HG03354 (cell line): ENCODE data around the gene ASIC4.

Experiments
- ATAC-seq: cut with Tn5 transposase; IDR thresholded peaks from one replicate; pipeline ENCODE4 v1.9.1; 2021; ENCODE audit warnings: mild to moderate bottlenecking; ENCODE audit not compliant: unreplicated experiment, poor library complexity, severe bottlenecking

The ASIC4 gene

DNA sequence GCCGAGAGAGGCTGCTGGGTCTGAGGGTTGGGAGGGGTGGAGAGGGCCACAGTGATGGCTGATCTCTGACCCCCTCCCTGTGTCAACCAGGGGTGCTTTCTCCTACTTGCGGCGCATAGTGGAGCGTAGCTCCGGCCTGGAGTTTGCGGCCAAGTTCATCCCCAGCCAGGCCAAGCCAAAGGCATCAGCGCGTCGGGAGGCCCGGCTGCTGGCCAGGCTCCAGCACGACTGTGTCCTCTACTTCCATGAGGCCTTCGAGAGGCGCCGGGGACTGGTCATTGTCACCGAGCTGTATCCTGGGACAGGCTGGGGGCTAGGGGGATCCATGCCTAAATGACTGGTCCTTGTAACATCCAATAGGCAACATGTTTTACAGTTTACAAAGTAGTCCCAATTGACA lies 36.5 kb upstream of the ASIC4 start:
- ATAC-seq, result no peak

GRCh38 chr2:219478916-219479315 lies 35.4 kb upstream of the ASIC4 start:
- ATAC-seq, result no peak

- ATAC-seq, result no peak
These were observed 34.3 kb upstream of the ASIC4 start for GRCh38 chr2:219480004-219480403.

GRCh38 chr2:219482674-219483405 lies 31.4 kb upstream of the ASIC4 start:
- no peak for ATAC-seq

- ATAC-seq, result no peak
These were observed 30.6 kb upstream of the ASIC4 start for GRCh38 chr2:219483451-219484342.

GRCh38 chr2:219484343-219485200 lies 29.7 kb upstream of the ASIC4 start:
- ATAC-seq, result no peak

DNA sequence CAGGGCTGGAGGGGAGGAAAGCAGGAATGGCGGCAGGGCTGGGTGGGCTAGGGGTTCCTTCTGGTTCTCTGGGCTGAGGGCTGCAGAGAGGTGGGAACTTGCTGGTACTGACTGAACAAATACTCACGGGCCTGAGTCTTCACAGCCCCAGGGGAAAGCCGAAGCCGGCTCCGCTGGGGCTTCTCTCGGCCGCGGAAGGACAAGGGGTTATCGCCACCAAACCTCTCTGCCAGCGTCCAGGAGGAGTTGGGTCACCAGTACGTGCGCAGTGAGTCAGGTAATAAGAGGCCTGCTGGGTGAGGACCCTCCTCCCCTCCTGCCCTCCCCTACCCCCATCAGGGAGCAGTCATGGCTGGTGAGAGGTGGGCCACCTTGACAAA lies 29.1 kb upstream of the ASIC4 start:
- no peak for ATAC-seq

GRCh38 chr2:219486380-219486959 lies 27.8 kb upstream of the ASIC4 start:
- no peak for ATAC-seq

- ATAC-seq, result no peak
These were observed 26.0 kb upstream of the ASIC4 start for GRCh38 chr2:219488149-219488843.

GRCh38 chr2:219488844-219489194 lies 25.5 kb upstream of the ASIC4 start:
- ATAC-seq, result no peak

DNA sequence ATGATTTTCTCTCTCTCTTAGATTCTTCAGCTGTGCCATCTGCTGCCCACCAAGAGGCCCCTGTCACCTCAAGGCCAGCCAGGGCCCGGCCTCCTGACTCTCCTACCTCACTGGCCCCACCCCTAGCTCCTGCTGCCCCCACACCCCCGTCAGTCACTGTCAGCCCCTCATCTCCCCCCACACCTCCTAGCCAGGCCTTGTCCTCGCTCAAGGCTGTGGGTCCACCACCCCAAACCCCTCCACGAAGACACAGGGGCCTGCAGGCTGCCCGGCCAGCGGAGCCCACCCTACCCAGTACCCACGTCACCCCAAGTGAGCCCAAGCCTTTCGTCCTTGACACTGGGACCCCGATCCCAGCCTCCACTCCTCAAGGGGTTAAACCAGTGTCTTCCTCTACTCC lies 25.0 kb upstream of the ASIC4 start:
- no peak for ATAC-seq

DNA sequence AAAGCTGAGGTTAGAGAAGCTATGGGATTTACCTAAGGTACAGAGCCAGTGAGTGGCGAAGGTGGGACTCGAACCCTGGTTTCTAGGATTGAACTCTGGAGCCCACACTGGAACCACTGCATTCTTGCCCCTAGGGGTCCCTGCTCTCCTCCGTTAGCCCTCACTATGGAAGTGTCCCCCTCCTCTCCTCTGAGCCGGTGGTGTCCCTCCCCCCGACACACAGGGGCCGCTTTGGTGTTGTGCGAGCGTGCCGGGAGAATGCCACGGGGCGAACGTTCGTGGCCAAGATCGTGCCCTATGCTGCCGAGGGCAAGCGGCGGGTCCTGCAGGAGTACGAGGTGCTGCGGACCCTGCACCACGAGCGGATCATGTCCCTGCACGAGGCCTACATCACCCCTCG lies 24.1 kb upstream of the ASIC4 start:
- ATAC-seq, result no peak

DNA sequence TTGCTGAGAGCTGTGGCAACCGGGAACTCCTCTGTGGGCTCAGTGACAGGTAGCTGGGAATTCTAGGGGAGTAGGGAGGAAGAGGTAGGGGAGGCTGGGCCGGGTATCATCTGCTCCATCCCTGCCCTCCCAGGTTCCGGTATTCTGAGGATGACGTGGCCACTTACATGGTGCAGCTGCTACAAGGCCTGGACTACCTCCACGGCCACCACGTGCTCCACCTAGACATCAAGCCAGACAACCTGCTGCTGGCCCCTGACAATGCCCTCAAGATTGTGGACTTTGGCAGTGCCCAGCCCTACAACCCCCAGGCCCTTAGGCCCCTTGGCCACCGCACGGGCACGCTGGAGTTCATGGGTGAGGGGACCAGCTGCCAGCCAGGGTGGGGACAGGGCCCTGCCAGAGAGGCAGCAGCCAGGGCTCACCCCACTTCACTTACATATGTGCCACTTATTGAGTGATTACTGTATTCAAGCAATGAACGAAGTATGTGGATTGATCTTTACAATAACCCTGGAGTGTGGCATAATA lies 23.6 kb upstream of the ASIC4 start:
- no peak for ATAC-seq

GRCh38 chr2:219491278-219491963 lies 22.9 kb upstream of the ASIC4 start:
- no peak for ATAC-seq

DNA sequence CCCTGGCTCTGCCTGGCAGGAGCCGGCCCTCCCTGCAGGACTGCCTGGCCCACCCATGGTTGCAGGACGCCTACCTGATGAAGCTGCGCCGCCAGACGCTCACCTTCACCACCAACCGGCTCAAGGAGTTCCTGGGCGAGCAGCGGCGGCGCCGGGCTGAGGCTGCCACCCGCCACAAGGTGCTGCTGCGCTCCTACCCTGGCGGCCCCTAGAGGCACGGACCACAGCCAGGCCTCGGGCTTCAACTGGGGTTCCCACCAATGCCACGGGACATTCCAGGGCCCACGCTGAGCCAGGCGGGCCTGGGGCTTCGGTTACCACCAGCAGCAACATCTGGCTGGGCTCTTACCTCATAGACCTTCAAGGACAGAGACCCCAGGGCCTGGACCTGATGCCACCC lies 21.7 kb upstream of the ASIC4 start:
- no peak for ATAC-seq

- no peak for ATAC-seq
These were observed 21.2 kb upstream of the ASIC4 start for GRCh38 chr2:219493086-219493485.

DNA sequence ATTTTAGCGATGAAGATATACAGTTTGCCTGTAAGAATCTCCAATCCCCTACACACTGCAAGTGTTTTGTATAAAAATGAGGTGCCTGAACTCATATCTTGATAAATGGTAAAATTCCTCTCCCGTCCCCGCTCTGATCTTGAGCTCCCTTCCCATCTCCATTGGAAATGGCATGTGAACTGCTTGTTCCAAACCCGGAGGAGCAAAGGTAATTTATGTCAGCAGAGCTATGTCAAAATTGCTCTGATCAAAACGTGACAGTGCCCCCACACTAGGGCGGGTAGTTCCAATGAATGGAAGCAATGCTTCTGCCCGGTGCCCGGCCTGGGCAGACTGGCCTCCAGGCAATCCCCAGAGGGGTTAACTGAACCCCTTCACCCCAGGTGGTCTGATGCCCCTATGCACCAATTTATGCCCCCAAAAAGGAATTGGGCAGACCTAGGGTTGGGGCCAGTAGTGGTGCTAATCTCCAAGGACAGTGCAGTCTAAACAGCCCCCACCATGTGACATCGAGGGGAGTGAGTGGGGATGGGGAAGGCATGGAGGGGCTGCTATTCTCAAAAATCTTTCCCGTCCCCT lies 19.2 kb upstream of the ASIC4 start:
- ATAC-seq, result no peak

GRCh38 chr2:219495531-219496122 lies 18.7 kb upstream of the ASIC4 start:
- peak; percentile 25 for ATAC-seq
